GM21737 (cell line): Measurements from ENCODE around the gene SYCP3.
"Not testable (repeated sequence)": the region's sequence is repeated elsewhere in the genome, so short reads cannot be mapped to it uniquely, and the experiment has no call there.

Source experiments
- ATAC-seq: cut with Tn5 transposase; IDR thresholded peaks from one replicate; pipeline ENCODE4 v1.9.1; 2021; ENCODE audit warnings: mild to moderate bottlenecking, moderate library complexity; ENCODE audit not compliant: unreplicated experiment

SYCP3 gene

DNA sequence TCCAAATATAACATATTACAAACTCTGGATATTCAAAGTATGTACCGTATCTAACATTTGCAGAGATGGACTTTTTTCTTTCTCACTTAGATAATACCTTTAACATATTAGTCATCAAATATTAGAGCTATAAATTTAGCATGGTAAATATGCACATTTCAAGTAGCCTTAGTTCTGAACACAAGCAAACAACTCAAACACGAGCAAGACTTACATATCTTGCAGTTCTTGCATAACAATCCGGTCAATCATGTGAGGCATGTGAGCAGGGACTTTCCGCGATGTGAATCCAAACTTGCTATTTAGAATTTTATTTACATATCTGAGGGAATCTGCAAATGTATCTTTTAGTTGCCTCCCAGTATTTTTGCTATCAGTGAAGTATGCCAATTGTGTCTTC is 22.1 kb upstream of the SYCP3 start:
- no peak for ATAC-seq

DNA sequence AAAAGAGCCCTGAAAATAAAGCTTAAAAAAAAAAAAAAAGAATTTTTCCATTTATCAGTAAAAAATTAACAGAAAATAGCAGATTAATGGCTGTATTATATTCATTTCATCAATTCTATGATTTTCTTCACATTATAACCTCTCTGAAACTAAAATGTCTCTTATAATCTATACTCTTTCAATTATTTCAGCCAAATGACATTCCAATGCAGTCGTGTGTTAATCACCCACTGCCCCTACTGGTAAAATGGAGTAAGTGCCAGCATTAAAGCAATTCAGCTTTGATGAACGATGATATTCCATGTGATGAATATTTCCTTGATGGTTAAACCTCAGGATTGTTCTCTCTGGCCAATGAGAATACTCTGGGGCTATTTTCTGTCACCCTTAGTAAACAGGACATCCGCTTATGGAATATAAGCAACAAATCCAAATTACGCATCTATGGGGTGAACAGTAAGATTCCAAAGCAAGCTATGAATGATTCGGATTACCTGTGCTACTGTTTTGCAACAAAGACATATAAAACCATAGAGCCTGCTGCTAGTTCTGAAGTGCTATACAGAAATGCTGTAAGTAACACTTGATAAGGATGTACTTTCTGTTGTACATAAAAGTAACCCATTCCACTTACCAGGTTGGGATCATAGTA is 20.3 kb upstream of the SYCP3 start:
- no peak for ATAC-seq

DNA sequence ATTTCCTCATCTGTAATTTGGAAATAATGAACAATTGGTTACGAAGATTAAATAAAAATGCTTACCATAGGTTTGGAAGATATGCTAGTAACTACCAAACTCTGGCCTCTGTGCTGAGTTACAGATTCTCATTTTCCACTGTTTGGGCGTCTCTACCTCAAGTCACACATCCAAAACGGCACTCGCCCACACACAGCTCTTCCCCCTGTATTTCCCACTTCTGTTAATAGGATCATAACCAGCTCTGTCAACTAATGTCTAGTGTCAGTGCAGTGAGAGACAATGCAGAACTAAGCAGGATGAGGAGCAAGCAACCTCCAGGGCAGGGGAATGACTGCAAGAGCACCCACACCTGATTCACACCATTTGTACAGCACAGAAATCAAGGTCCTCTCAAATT is 10.9 kb upstream of the SYCP3 start:
- ATAC-seq: no peak

DNA sequence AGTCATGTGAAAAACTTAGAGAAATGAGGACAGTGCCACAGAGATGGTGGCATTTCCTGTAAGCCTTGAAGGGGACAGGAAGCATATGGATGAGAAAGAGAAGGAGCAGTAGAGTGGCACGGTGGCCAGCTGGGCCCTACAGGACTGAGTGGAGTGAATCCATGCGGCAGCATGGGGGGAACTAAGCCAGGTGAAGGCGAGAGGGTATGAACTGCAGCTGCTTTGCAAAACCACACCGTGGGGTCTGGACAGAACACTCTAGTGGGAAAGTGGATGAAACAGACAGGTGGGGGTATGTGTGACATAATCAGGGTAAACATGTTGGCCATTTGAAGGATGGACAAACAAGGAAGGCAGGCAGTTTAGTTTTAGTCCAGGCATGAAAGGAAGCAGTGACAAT is 10.4 kb upstream of the SYCP3 start:
- ATAC-seq: no peak

DNA sequence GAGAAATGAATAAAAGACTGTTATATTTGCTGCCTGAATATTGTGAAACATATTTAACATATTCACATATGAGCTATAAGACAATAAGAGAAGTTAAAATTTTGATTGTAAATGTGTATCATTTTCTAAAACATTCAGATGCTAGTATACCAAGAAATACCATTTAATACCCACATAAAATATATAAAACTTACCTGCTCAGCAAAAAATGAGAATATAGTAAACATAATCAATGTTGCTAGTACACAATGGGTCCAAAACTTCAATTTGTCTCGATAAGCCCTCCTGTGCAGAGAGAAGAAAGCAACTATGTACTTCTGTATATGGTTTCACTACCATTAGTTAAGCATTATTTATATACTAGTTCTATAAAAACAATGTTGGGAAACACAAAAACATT is 9.6 kb upstream of the SYCP3 start:
- no peak for ATAC-seq

DNA sequence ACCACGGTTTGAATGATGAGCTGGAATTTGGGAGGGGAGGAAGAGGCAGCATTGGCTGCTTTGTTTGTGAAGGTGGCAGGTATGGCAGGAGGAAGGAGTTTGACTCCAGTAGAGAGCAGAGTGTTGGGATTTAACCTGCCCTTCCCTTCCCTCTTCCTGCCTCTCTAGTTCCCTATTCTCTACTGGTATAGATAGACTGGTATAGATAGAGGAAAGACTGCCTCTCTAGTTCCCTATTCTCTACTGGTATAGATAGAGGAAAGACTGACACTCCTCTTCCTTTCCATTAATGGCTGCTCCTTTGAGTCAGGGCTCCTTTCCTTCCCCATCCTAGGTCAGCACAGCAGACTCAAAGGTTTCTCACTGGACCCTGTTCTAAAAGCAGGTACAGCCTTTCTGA is 8.4 kb upstream of the SYCP3 start:
- no peak for ATAC-seq

DNA sequence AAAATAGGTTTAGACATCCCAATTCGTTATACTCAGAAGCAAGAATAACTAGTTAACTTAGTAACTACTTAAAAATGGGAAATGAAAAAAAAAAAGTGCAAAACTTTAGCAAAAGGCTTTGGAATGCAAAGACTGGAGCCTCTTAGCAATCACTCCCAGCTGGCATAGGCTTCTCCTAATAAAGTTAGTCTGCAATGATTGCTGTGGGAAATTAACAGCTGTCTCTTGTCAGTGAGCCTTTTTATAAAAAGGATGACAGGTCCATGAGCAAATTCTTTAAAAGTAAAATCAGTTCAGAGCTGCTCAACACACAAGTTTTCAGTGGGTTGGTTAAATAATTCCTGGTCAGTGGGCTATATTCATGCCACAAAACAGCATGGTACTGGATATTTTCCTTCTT is 7.4 kb upstream of the SYCP3 start:
- no peak for ATAC-seq

DNA sequence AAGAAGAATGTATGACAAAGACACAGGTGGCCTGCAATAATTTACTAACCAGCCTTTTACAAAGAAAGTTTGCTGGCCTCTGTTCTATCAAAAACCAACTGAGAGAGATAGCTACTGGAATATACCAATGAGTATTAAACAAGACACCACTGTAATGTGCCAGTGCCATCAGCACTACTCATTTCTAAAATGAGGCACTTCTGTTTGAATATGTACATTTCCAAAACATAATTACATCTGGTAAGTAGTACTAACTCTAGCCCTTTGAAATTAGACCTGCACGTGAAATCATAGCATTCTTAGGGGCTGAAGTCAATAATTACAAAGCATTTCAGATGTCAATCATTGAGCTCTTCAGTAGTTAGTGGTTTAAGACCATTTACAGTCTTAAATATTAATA is 6.9 kb upstream of the SYCP3 start:
- no peak for ATAC-seq

DNA sequence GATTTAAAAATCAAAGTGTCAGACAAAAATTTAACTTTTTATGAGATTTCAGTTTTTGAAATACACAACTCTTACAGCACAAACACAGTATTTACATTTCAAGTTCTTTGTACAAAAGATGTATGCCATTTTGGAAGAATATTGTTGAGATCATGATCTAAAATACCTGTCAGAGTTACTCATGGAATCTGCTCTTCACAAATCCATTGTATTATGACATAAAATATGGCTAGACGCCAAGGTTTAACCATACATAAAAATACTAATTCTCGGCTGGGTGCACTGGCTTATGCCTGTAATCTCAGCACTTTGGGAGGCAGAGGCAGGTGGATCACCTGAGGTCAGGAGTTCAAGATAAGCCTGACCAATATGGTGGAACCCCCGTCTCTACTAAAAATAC is 6.2 kb upstream of the SYCP3 start:
- no peak for ATAC-seq

DNA sequence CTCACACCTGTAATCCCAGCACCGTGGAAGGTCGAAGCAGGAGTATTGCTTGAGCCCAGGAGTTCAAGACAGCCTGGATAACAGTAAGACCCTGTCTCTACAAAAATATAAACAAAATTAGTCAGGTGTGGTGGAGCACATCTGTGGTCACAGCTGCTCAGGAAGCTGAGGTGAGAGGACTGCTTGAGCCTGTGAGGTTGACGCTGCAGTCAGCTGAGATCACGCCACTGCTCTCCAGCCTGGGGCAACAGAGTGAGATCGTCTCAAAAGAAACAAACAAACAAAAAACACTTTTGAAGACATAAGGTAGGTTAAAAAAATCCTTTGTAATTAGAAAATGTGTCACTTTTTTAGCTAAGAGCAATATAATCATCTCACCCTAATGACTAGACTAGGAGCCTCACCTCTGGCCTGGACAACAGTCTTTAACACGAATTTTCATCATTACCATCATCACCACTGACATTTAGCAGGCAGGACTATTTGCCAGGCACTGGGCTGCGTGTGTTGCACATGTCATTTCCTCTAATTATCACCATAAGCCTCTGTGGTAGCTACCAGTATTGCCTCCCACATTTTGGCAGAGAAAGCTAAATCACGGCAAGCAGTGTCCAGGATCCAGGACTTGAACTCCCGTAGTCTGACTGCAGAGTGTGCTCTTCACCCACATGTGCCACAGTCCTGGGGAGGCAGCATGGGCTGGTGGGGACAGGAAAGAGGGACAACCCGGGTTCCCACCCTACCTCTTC is 4.6 kb upstream of the SYCP3 start:
- peak; percentile 91 for ATAC-seq

DNA sequence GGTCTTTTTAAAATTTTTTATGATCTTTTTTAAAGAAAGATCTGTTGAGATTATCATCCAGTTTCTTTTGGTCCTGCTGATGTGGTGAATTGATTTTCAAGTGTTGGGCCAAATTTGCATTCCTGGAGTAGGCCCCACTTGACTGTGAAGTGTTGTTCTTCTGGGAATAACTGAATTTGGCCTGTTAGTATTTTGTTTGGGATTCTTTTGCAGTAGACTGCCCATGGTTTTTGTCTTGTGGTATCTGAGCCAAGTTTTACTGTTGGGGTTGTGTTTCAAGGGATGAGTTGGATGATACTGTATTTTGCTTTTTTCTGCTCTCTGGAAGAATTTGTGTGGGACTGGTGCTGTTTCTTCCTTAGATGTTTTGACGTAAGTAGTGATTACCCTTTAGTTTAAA is 4.0 kb upstream of the SYCP3 start:
- peak; percentile 4 for ATAC-seq

DNA sequence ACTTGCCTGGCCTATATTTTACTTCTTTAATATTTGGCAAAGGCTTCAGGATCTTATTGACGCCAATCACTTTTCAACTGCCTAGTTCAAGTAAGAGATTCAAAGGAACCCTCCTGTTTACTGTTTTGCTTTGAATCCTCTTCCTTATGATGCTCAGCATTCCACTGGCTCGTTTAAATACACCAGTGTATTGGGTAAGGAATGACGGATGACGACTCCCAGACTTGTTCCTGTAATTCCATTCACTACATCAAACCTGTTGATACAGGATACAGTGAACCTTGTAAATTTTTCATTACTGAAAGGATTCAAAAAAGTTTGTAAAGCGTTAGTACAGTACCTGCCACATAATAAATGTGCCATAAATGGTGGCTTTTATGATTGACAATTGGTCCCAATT is 1.7 kb upstream of the SYCP3 start:
- ATAC-seq: no peak

DNA sequence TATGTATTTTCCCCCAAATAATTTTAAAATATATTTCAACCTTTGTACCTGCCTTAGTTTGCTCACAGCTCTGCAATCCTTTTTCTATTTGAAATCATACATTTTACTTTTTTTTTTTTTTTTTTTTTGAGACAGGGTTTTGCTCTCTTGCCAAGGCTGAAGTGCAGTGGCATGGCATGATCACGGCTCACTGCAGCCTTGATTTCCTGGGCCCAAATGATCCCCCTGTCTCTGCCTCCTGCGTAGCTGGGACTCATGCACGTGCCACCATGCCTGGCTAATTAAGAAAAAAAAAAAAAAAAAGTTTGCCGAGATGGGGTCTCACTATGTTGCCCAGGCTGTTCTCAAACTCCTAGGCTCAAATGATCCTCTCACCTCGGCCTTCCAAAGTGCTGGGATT is 1.3 kb upstream of the SYCP3 start:
- ATAC-seq: no peak

DNA sequence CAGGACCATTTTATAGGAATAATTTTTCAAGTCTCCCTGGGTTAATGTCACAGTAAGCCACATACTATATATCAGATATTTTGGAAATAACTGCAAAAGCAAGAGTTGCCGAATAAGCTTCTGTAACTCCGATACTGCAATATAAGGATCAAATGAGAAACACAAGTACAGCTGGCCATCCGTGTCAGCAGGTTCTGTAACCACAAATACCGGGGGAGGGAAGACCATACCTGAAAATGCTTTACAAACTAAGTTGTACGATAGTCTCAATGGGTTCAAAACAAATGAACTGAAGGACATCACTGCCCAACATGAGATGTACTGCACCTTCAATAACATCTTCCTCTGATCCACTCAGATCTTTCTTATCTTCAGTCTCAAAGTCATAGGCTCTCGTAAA is 1.8 kb downstream of the SYCP3 start:
- ATAC-seq: no peak

DNA sequence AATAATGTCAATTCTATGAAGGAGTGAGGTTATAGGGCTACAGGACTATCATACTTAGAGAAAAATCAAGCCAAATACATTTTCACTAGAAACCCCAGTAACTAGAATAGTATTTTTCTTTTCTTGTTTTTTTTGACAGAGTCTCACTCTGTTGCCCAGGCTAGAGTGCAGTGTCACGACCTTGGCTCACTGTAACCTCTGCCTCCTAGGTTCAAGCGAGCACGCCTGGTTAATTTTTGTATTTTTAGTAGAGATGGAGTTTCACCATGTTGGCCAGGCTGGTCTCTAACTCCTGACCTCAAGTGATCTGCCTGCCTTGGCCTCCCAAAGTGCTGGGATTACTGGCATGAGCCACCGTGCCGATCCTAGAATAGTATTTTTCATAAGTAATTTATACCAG is 4.8 kb downstream of the SYCP3 start:
- ATAC-seq: not testable (repeated sequence)

DNA sequence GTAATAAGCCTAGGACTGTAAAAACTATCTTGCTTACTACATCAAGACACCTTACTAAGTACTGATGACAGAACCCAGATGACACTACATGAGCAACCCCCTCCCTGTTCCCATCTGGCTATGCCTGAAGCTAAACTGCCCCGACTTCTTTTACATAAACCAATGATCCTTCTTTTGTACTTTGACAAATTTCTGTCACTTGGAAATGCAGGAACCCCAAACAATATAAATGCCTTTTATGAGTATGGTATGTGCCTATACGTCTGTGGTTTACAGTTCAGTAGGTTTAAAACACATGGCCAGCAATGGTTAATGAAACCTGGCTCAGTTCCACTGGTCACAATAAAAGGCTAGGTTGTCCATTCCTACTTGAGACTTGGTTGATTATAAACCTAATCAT is 6.1 kb downstream of the SYCP3 start:
- no peak for ATAC-seq

DNA sequence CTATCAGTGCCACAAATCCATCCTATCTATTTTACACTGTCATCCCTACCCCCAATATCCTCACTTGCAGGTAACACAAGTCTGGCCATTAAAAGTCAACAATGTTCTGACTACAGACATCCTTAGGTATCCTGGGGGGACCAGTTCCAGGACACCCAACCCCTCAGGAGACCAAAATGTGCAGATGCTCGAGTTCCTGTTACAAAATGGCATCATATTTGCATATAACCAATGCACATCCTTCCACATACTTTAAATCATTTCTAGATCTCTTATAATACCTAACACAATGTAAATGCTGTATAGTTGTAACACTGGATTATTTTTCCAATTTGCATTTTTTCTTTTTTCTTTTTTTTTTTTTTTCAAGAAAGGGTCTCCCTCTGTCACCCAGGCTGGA is 6.9 kb downstream of the SYCP3 start:
- no peak for ATAC-seq

DNA sequence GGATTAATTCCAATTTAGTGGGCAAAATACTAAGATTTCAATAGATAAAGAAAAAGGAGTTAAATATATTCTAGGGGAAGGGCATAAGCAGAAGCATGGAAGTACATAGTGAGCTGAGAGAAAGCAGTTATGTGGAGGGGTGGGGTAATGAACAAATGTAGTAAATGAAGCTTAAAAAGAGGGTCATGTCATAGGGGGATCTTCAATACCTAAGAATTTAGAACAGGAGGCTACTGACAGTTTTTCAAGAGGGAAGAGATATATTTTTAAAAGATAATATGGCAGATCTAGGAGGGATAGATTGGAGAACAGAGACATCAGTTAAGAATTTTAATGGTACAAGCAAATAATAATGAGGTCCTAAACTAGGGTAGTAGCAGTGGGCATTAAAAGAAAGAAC is 9.4 kb downstream of the SYCP3 start:
- ATAC-seq: no peak

DNA sequence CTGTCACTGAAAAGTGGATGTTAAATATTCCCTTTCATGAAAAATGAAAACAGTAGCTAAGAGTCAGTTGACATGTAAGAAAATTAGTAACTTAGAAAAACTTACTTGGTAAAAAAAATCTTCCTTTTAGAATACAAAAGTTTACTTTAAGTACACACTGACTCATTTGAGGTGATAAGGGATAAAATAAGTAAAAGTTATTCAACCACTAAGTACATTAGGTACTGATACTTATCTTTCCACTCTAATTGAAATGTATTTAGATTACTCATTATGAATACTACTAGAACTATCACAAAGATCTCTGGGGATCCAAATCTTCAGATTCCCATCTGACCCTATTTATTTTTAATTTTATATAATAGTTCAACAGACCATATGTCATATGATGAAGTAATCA is 12.2 kb downstream of the SYCP3 start:
- no peak for ATAC-seq

DNA sequence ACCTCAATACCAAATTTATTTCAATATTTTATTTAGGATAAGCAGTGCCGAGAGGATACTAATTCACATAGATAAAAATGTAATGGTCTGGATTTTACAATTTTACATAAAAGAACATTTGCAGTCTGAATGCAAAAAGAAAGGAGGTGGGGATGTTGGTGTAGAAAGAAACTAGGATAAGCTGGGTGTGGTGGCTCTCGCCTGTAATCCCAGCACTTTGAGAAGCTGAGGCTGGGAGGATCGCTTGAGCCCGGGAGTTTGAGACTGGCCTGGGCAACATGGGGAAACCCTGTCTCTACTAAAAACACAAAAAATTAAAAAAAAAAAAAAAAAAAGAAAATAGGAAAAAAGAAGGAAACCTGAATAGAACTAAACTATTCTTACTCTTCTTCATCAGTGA is 16.9 kb downstream of the SYCP3 start:
- no peak for ATAC-seq

DNA sequence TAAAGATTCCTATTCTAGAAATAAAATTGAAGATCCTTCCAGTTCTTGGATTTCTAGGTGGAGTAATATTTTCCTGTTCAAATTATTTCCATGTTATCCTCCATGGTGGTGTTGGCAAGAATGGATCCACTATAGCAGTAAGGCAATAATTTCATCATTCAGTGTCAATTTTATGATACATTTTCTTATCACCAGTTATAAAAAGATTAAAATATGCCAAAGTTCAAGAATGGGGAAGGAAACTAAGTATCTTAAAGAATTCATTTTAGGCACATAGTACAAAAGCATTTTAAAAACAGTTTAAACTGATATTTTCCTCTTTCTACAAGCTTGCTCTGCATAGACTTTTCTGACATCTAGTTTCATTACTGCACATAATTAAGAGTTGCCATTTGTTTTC is 19.1 kb downstream of the SYCP3 start:
- ATAC-seq: no peak

DNA sequence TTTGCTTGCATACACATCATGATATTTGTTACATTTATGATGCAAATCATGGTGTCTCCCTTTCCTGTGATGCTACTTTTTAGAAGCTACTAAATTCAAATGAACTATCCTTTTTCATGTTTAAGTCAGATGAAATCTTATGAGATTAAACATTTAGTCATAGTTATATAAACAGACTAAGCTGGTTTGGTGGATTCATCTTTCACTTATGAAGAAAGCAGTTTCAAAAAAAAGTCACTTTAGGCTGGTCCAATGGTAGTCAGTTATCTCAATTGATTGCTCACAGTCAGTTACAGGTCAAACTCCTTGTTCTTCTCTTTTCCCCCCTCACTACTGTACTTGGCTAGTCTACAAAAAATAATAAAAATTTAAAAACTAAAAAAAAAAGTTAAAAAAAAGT is 19.7 kb downstream of the SYCP3 start:
- no peak for ATAC-seq

DNA sequence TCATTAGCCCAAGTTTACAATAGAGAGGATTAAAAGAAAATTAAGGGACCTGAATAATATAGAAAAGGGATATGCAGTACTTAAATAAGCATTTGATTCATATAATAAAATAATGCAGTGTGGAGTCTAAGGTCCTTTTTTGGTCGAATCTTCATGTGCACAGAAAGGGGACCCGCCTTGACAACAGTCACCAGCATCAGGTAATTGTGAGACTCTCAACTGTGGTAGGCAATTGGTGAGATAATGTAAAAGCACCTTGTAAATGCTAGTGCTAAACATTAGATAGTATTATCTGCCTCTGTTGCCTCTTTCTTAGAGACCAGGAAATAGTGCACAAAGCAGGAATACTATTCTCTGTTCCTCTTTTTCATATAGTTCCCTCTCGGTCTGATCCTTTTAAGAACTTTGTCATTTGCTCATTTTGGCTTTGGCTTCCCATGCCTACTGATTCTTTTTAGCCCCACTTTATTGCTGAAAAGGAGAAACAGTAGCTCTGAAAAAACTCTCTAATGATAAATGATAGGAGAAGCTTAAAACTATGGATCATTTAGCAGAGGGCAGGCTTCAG is 24.3 kb downstream of the SYCP3 start:
- ATAC-seq: no peak
